GM12801 (cell line): Measurements from ENCODE around the gene ZDHHC14.

Source experiments
- TF ChIP-seq, protein P1 (sequence below): IDR thresholded peaks from one replicate; pipeline ENCODE4 v1.5.1; 2011; ENCODE audit warnings: control low read depth; ENCODE audit not compliant: insufficient read length; ENCODE audit errors: extremely low read depth

The ZDHHC14 gene

DNA sequence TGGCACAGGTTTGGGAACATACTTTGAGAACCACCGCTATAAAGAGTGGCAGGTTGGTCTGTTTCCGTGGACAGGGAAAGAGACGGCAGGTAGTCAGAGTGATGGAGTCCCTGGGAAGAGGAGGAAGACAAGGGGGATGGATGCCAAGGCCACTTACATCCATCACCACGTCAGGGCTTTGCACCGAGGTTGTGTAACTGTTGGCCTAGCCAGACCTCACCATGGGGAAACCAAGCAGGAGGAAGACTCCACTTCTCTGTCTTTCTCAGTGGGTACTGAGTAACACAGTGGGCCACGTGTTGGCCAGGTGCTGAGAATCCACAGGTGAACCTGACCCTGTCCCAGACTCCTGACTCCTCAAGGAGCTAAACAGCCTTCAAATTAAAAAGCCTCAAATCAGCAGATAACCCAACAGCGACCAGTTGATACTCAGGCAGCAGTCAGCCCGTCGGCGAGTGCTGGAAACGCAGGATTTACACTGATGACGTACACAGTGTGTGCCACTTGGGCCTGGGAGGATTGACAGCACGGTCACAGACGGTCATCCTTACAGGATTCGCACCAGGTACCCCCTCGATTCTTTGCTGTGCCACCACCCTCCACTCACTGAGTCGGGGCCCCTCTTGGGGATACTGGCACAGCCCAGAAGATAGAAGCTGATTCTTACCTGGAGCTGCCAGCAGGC is 307.4 kb downstream of the ZDHHC14 start:
- TF ChIP-seq, protein P1, sequence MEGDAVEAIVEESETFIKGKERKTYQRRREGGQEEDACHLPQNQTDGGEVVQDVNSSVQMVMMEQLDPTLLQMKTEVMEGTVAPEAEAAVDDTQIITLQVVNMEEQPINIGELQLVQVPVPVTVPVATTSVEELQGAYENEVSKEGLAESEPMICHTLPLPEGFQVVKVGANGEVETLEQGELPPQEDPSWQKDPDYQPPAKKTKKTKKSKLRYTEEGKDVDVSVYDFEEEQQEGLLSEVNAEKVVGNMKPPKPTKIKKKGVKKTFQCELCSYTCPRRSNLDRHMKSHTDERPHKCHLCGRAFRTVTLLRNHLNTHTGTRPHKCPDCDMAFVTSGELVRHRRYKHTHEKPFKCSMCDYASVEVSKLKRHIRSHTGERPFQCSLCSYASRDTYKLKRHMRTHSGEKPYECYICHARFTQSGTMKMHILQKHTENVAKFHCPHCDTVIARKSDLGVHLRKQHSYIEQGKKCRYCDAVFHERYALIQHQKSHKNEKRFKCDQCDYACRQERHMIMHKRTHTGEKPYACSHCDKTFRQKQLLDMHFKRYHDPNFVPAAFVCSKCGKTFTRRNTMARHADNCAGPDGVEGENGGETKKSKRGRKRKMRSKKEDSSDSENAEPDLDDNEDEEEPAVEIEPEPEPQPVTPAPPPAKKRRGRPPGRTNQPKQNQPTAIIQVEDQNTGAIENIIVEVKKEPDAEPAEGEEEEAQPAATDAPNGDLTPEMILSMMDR, result no peak

DNA sequence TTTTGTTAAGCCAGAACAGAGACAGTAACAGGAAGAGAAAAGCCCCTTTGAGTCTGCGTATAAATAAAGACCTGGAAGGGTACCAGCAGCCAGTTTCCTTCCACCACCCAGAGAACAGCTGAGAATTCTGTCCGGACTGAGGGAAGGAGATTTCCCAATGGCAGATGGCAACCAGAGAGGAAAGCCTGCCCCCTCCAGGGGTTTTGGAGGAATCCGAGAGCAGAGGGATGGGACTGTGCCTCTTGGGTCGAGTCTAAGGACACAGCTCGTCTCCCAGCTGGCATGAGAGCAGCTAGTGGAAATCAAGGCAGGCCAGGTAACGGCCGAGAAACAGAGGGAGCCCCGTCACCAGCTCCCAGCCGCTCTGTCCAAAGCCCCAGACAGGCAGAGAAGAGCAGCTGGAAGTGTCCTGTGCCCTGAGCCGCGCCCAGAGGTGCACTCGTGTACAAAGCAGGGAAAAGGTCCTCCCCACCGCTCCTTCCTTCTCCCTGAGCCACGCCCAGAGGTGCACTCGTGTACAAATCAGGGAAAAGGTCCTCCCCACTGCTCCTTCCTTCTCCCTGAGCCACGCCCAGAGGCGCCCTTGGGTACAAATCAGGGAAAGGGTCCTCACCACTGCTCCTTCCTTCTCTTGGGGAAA is 308.1 kb downstream of the ZDHHC14 start:
- TF ChIP-seq, protein P1, result no peak

DNA sequence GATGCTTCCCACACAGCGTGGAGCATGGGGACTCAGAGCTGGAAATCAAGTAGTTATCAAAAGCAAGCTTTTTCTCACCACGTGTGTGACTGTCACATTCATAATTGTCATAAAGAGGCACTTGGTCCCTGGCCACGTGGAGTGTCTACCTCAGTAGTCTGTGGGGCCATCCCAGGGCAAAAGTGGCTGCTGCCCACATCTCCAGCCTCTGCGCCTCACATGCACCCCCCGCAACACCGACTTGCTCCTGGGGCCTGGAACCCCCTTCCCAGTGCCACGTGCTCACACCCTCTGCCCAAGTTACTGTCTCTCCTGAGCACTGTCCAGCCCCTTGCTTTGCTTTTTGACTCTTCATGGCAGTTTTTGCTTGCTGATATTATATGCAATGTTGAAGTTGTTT is 308.9 kb downstream of the ZDHHC14 start:
- TF ChIP-seq, protein P1, result no peak

DNA sequence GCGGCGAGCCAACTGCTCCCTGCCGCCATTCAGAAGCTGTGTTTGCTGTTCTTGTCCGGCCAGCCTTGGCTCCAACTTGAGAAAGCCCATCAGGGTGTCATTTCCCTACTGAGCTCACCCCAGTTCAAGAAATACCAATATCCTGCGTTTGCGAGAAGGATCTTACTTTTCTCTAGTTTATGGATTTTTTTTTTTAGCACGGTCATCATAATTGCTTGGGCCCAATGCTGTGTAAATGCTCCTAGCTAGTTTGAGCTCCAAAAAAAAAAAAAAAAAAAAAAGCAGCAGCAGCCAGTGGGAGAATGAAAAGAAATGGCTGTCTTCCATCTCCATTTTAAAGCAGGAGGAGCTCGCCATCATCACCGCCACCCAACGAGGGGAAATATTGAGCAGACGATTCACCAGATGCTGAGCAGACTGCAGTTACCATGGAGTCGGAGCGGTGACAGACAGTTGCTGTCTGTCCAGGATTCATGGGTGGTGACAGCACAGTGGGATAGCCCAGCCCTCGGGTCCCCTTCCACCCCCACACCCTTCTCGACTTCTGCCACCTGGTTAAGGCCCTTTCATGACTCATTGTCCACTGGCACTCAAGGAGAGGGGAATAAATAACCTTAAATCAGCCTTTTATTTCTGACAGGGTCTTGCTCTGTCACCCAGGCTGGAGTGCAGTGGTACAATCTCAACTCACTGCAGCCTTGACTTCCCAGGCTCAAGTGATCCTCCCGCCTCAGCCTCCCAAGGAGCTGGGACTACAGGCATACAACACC is 309.6 kb downstream of the ZDHHC14 start:
- TF ChIP-seq, protein P1, result no peak

DNA sequence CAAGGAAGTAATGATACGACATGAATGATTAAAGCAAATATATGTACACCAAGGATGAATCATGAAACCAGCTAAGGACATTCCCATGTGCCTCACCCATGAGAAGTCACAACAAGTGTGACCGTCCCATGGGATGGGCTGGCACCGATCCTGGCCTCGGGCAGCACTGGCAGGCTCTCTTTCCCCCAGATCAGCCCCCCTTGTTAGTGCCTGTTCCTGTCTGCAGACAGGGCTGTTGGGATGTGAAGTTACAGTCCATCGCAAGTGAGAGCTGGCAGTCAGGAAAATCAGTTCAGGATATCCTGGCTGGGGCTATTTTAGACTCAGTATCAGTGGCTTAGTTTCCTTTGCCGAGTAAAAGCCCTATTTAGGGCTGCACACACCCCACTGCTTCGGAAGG is 312.9 kb downstream of the ZDHHC14 start:
- TF ChIP-seq, protein P1, result no peak

DNA sequence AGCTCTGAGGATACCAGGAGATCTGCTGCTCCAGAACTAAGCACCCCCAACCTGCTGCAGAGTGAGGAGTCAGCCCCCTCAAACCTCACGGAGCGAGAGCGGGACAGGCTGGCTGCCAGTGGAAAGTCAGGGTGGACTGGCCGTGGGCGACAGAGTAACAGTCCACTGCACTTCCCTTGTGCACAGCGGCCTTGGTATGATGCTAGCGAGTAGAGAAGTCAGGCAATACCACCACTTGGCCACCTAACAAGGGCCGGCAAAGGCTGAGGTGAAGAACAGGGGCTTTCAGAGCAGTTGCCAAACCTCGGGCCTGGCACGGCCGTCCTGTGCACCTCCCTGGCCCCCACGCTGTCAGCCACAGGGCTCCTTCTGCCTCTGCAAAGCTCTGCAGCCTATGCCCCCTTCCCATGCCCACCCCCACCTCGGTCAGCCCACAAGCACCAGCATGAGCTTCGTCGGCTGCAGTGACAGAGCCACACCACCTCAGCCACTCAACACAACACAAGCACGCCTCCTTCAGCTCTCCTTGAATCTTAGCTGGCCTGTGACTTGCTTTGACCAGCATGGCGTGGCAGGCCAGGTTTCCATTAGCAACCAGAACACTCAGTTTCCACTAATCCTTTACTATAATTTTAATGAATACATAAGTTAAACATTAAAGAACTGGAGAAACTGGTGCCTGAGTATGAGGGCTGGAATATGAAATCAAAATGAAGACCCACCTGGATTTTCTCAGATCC is 314.5 kb downstream of the ZDHHC14 start:
- TF ChIP-seq, protein P1, result no peak
